Erythroblast (primary cell): Measurements from ENCODE around the gene MDH1.

Source experiments
- GATA1 ChIP-seq: IDR thresholded peaks from 2 replicates; pipeline ENCODE4 v1.6.1; 2011; ENCODE audit warnings: low read depth, mild to moderate bottlenecking, control low read depth, low read length, moderate library complexity
- POLR2A ChIP-seq: IDR thresholded peaks from 2 replicates; pipeline ENCODE4 v1.6.1; 2011; ENCODE audit warnings: mild to moderate bottlenecking, low read length

DNA sequence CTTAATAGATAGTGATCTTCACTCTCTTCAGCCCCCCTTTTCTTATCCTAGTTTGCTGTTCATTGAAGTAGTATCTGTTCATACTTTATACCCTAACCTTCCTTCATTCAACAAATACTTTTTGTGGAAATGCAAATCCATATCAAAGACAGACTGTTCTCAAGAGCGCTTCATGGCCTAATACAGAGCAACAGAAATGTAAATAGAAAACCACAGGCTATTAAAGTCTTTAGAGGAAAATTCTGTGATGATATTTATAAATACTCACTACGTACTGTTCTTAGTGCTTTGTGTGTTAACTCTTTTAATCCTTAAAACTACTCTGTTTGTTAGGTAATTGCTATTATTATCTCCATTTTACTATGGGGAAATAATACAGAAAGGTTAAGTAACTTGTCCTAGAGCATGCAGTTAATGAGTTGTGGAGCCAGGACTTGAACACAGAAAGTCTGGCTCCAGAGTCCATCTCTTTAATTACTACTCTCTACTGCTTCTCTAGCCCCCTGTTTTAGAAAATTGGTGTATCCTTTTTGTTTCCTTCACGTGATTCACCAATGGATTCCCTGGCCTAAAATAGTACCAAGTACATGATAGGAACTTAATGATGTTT lies 2.9 kb downstream of the MDH1 start:
- no peak for TF ChIP-seq POLR2A
- no peak for TF ChIP-seq GATA1
